ENCODE measurements around the gene PRKACB.
"Not testable (repeated sequence)": the region's sequence is repeated elsewhere in the genome, so short reads cannot be mapped to it uniquely, and the experiment has no call there.

The PRKACB gene

DNA sequence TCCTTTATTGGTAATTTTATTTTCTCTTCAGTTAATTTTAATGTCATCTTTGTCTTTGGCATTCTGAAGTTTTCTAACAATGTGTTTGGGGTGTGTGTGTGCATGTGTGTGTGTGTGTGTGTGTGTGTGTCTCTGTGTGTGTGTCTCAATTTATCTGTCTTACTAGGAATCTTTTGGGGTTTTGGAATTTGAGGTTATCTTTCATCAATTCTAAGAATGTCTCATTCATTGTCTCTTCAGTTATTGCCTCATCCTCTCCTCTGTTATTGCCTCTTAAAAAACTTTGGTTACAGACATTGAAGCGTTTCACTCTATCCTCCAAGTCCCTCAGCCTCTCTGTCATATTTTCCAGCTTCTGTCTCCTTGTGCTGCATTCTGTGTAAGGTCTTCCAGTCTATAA is 139.3 kb downstream of the PRKACB start:
- TF ChIP-seq, protein P1, sequence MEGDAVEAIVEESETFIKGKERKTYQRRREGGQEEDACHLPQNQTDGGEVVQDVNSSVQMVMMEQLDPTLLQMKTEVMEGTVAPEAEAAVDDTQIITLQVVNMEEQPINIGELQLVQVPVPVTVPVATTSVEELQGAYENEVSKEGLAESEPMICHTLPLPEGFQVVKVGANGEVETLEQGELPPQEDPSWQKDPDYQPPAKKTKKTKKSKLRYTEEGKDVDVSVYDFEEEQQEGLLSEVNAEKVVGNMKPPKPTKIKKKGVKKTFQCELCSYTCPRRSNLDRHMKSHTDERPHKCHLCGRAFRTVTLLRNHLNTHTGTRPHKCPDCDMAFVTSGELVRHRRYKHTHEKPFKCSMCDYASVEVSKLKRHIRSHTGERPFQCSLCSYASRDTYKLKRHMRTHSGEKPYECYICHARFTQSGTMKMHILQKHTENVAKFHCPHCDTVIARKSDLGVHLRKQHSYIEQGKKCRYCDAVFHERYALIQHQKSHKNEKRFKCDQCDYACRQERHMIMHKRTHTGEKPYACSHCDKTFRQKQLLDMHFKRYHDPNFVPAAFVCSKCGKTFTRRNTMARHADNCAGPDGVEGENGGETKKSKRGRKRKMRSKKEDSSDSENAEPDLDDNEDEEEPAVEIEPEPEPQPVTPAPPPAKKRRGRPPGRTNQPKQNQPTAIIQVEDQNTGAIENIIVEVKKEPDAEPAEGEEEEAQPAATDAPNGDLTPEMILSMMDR (conservative IDR thresholded peaks at IDR 0.05; ENCODE audit: low read depth), result no peak

GRCh38 chr1:84286071-84286470 is 142.0 kb downstream of the PRKACB start:
- no peak for DNase-seq (ENCODE audit: low spot score)
- TF ChIP-seq, protein P1 (conservative IDR thresholded peaks at IDR 0.05; ENCODE audit: low read depth), result no peak
- ChIA-PET POLR2A (ENCODE audit: low non-redundant PET) (no interaction called here), CTCF (interaction anchor here (0.8 kb wide), 1 partner anchor 1274 kb away, joined by 4 read pairs; no protein-coding TSS in a partner anchor)
- no peak overlapping the region for H3K27ac ChIP-seq

More for the DNA sequence above, 139.3 kb downstream of the PRKACB start:
- H3K27ac ChIP-seq, result no peak overlapping the region
- ChIA-PET POLR2A (ENCODE audit: low non-redundant PET) (no interaction called here), CTCF (no interaction called here)
- no peak for DNase-seq (ENCODE audit: low spot score)

GRCh38 chr1:84287389-84287788 is 143.3 kb downstream of the PRKACB start:
- CTCF ChIA-PET; POLR2A ChIA-PET (ENCODE audit: low non-redundant PET); DNase-seq (ENCODE audit: low spot score); H3K27ac ChIP-seq: not testable (repeated sequence)

Measured in RWPE1 (cell line).